ENCODE data around the gene CBX3. TPM values are rescaled to one million over a fixed set of nuclear protein-coding genes. Genes with fewer than 3 reads are reported as not detected.

The CBX3 gene
- total and polyA plus RNA-seq, 2 experiments from 2014 or later: 236 to 249 TPM

GRCh38 chr7:26199301-26200037 lies 2.1 kb upstream of the CBX3 start:
- Histone ChIP-seq H4K20me1 (replicated peaks; ENCODE audit: insufficient read depth) (peaks cover 48% of the 10 kb centered on the region), H3K27me3 (ENCODE audit: insufficient read depth) (no peaks in the 10 kb centered on the region)

More at GRCh38 chr7:26199301-26200037, 2.1 kb upstream of the CBX3 start:
- H3K27ac Mint-ChIP-seq: peak overlapping the region; percentile 100
- H2AFZ ChIP-seq: no peak overlapping the region
- H3K9me2 ChIP-seq (ENCODE audit: insufficient read depth): no peaks in the 10 kb centered on the region
- H3K4me2 ChIP-seq: peak overlapping the region; percentile 81
- TF ChIP-seq STAT1 (IDR thresholded peaks at IDR 0.05; ENCODE audit: unreplicated experiment) (no peak), CREB1 (CRISPR knock-in tag; IDR thresholded peaks at IDR 0.05; ENCODE audit: low read depth) (no peak), JUNB (IDR thresholded peaks at IDR 0.05; ENCODE audit: unreplicated experiment) (no peak), ZNF114 (CRISPR knock-in tag; IDR thresholded peaks at IDR 0.05) (no peak), POLR2AphosphoS5 (IDR thresholded peaks at IDR 0.05; ENCODE audit: low read depth) (no peak; the same call in 1 of the 2 replicates), EZH2phosphoT487 (IDR thresholded peaks at IDR 0.05; ENCODE audit: unreplicated experiment) (no peak), ZNF462 (CRISPR knock-in tag; IDR thresholded peaks at IDR 0.05) (no peak), ZNF331 (CRISPR knock-in tag; IDR thresholded peaks at IDR 0.05; ENCODE audit: low read depth) (no peak)
- H3K79me2 ChIP-seq (replicated peaks; ENCODE audit: insufficient read depth): peaks cover 85% of the 10 kb centered on the region
- H3K27ac ChIP-seq (ENCODE audit: low read depth): peak overlapping the region; percentile 99
- H3K27me3 Mint-ChIP-seq (ENCODE audit: insufficient read depth, low read depth, poor library complexity): peaks cover 50% of the 10 kb centered on the region
- H3K4me3 ChIP-seq: peak overlapping the region; percentile 71
- H3K36me3 Mint-ChIP-seq (ENCODE audit: low read depth): peaks cover 90% of the 10 kb centered on the region
- H3K4me1 ChIP-seq (ENCODE audit: insufficient read depth): peaks cover 22% of the 10 kb centered on the region
- peak overlapping the region; percentile 100 for H3K4me3 Mint-ChIP-seq
- peaks cover 31% of the 10 kb centered on the region for H3K4me1 Mint-ChIP-seq
- ATAC-seq (peak; percentile 5), DNase-seq (ENCODE audit: low spot score) (peak; percentile 59)
- H3F3A ChIP-seq (replicated peaks; ENCODE audit: low read depth): peaks cover 20% of the 10 kb centered on the region
- H3K36me3 ChIP-seq (ENCODE audit: insufficient read depth): peaks cover 46% of the 10 kb centered on the region
- H3K9me3 Mint-ChIP-seq: peaks cover 18% of the 10 kb centered on the region

Measured in GM23338 (cell line).